ENCODE results near the gene SPATA13.

SPATA13 gene

DNA sequence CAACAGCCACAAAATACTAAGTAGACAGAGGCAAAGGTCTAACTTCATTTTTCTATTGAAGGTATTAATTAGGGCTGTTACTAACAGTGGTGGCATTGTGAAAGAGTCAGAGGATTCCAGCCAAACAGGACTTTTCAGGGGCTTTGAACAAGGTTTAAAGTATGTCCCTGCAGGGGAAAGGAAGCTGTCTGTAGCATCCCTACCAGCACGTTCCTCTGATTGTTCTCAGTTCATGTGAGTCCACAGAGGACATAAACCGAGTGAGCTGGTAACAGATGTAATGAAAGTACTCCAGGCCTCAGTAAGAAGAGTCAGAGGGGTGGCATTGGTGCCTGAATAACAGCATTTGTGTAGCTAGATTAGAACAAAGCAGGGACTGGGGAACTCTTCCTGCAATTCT lies 15.3 kb upstream of the SPATA13 start:
- H3K4me2 ChIP-seq (ENCODE audit: insufficient read depth, low read length) = no peak overlapping the region
- peaks cover 11% of the 10 kb centered on the region for H3K27me3 ChIP-seq (ENCODE audit: insufficient read depth, low read length, poor library complexity)
- H3K79me2 ChIP-seq (ENCODE audit: insufficient read depth, low read length) = no peaks in the 10 kb centered on the region
- no peak overlapping the region for H3K9ac ChIP-seq (ENCODE audit: low read depth, low read length)
- no peak overlapping the region for H3K27ac ChIP-seq (ENCODE audit: low read length)
- H4K20me1 ChIP-seq (ENCODE audit: insufficient read depth, low read length) = no peaks in the 10 kb centered on the region
- H3K4me3 ChIP-seq (ENCODE audit: low read depth in 1 of 2, low read length in 2 of 2) = no peak overlapping the region
- DNase-seq (no peak), ATAC-seq (ENCODE audit: insufficient read depth, low read depth) (no peak)
- no peaks in the 10 kb centered on the region for H3K9me3 ChIP-seq (ENCODE audit: insufficient read depth, low read length, severe bottlenecking)
- no peak overlapping the region for H2AFZ ChIP-seq (ENCODE audit: low read depth, low read length)
- no peaks in the 10 kb centered on the region for H3K36me3 ChIP-seq (ENCODE audit: insufficient read depth, low read length)
- TF ChIP-seq EZH2 (IDR thresholded peaks at IDR 0.05; ENCODE audit: borderline replicate concordance, low read depth, low read length, severe bottlenecking) = no peak
- TF ChIP-seq, protein P1, sequence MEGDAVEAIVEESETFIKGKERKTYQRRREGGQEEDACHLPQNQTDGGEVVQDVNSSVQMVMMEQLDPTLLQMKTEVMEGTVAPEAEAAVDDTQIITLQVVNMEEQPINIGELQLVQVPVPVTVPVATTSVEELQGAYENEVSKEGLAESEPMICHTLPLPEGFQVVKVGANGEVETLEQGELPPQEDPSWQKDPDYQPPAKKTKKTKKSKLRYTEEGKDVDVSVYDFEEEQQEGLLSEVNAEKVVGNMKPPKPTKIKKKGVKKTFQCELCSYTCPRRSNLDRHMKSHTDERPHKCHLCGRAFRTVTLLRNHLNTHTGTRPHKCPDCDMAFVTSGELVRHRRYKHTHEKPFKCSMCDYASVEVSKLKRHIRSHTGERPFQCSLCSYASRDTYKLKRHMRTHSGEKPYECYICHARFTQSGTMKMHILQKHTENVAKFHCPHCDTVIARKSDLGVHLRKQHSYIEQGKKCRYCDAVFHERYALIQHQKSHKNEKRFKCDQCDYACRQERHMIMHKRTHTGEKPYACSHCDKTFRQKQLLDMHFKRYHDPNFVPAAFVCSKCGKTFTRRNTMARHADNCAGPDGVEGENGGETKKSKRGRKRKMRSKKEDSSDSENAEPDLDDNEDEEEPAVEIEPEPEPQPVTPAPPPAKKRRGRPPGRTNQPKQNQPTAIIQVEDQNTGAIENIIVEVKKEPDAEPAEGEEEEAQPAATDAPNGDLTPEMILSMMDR (IDR thresholded peaks at IDR 0.05; ENCODE audit: borderline replicate concordance, extremely low read depth, low read length, poor library complexity, severe bottlenecking) = no peak
- no peaks in the 10 kb centered on the region for H3K4me1 ChIP-seq (ENCODE audit: insufficient read depth, low read length)

DNA sequence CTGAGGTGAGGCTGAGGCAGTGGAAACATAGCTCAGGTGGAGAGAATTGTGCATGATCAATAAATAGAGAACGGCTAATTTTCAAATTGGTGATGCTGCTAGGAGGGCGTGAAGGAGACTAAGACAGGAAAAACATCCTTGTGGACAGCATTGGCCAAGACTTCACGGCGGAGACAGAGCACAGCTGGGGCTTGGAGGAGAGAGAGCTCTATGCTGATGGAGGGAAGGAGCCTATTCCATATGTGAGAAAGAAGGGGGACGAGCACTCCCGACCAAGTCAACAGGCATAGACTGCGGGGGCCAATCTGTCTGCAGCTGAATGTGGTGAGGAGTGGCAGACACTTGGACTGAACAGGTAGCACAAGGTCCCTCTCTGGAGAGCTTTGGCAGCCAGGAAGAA lies 14.8 kb upstream of the SPATA13 start:
- H3K36me3 ChIP-seq (ENCODE audit: insufficient read depth, low read length) = no peaks in the 10 kb centered on the region
- no peaks in the 10 kb centered on the region for H4K20me1 ChIP-seq (ENCODE audit: insufficient read depth, low read length)
- no peaks in the 10 kb centered on the region for H3K79me2 ChIP-seq (ENCODE audit: insufficient read depth, low read length)
- no peak overlapping the region for H2AFZ ChIP-seq (ENCODE audit: low read depth, low read length)
- peaks cover 12% of the 10 kb centered on the region for H3K27me3 ChIP-seq (ENCODE audit: insufficient read depth, low read length, poor library complexity)
- no peak overlapping the region for H3K9ac ChIP-seq (ENCODE audit: low read depth, low read length)
- no peak overlapping the region for H3K27ac ChIP-seq (ENCODE audit: low read length)
- TF ChIP-seq, protein P1 (IDR thresholded peaks at IDR 0.05; ENCODE audit: borderline replicate concordance, extremely low read depth, low read length, poor library complexity, severe bottlenecking) = no peak
- TF ChIP-seq EZH2 (IDR thresholded peaks at IDR 0.05; ENCODE audit: borderline replicate concordance, low read depth, low read length, severe bottlenecking) = no peak
- H3K4me2 ChIP-seq (ENCODE audit: insufficient read depth, low read length) = no peak overlapping the region
- H3K4me3 ChIP-seq (ENCODE audit: low read depth in 1 of 2, low read length in 2 of 2) = no peak overlapping the region
- DNase-seq = no peak
- H3K4me1 ChIP-seq (ENCODE audit: insufficient read depth, low read length) = no peaks in the 10 kb centered on the region
- no peak for ATAC-seq (ENCODE audit: insufficient read depth, low read depth)
- H3K9me3 ChIP-seq (ENCODE audit: insufficient read depth, low read length, severe bottlenecking) = no peaks in the 10 kb centered on the region

DNA sequence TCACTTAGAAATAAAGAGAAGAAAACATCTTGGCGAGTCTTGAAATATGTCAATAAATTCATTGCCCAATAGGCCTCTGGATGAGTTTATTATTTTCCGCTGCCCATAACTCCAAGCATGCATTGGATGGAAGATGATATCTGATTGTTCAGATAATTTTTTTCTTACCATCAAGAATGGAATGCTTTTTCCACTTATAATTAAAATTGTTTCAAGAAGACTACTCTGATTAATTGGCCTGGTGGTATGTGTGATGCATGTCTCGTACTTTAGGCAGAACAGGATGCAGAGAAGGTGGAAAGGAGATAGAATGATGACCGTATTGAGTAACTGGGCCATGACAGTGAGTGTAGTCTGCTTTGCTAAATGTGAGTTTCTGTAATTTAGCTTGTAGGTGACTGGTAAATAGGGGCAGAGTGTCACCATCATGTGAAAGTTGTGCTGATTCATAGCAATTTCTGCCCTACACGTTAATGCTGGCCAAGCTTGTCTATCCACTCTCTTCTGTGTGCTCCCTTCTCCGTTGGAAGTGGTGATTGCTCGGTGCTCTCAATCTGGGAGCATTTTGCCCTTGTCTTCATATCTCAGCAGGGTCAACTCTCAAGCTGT lies 13.5 kb upstream of the SPATA13 start:
- H4K20me1 ChIP-seq (ENCODE audit: insufficient read depth, low read length) = no peaks in the 10 kb centered on the region
- no peaks in the 10 kb centered on the region for H3K79me2 ChIP-seq (ENCODE audit: insufficient read depth, low read length)
- peaks cover 12% of the 10 kb centered on the region for H3K27me3 ChIP-seq (ENCODE audit: insufficient read depth, low read length, poor library complexity)
- H3K4me1 ChIP-seq (ENCODE audit: insufficient read depth, low read length) = no peaks in the 10 kb centered on the region
- H3K9ac ChIP-seq (ENCODE audit: low read depth, low read length) = no peak overlapping the region
- no peak overlapping the region for H2AFZ ChIP-seq (ENCODE audit: low read depth, low read length)
- TF ChIP-seq, protein P1 (IDR thresholded peaks at IDR 0.05; ENCODE audit: borderline replicate concordance, extremely low read depth, low read length, poor library complexity, severe bottlenecking) = no peak
- TF ChIP-seq EZH2 (IDR thresholded peaks at IDR 0.05; ENCODE audit: borderline replicate concordance, low read depth, low read length, severe bottlenecking) = no peak
- H3K4me3 ChIP-seq (ENCODE audit: low read depth in 1 of 2, low read length in 2 of 2) = no peak overlapping the region
- H3K36me3 ChIP-seq (ENCODE audit: insufficient read depth, low read length) = no peaks in the 10 kb centered on the region
- H3K4me2 ChIP-seq (ENCODE audit: insufficient read depth, low read length) = no peak overlapping the region
- ATAC-seq (ENCODE audit: insufficient read depth, low read depth) (no peak), DNase-seq (no peak)
- no peak overlapping the region for H3K27ac ChIP-seq (ENCODE audit: low read length)
- H3K9me3 ChIP-seq (ENCODE audit: insufficient read depth, low read length, severe bottlenecking) = no peaks in the 10 kb centered on the region

All from DND-41 (cell line).